BJ (cell line): ENCODE results near the gene RNF38. TPM values are rescaled to one million over a fixed set of nuclear protein-coding genes. Genes with fewer than 3 reads are reported as not detected.

Source experiments
- CTCF ChIA-PET: fragments of 350-600 bp; formaldehyde crosslinking; extraction: SDS; loops from one replicate; lab custom pipeline; 2021; ENCODE audit warnings: antibody characterized with exemption, inconsistent platforms; lab: Yijun Ruan, JAX
- POLR2A ChIA-PET: fragments of 300-600 bp; sonication (Branson Sonifier 250); formaldehyde crosslinking; extraction: SDS; loops from one replicate; lab custom pipeline; 2021; ENCODE audit warnings: antibody characterized with exemption; lab: Charles Lee
- DNase-seq: peaks from one replicate; pipeline ENCODE4 v3.0.0-alpha.2; 2011; ENCODE audit warnings: low read depth
- H3K27me3 ChIP-seq: 2 replicates; pipeline ENCODE4 v1.6.0; 2011; ENCODE audit warnings: low read length; ENCODE audit not compliant: control insufficient read depth, insufficient read depth
- H3K36me3 ChIP-seq: 2 replicates; pipeline ENCODE4 v1.5.1; 2011; ENCODE audit warnings: low read length; ENCODE audit not compliant: control insufficient read depth, insufficient read depth
- H3K4me3 ChIP-seq: 2 replicates; pipeline ENCODE4 v1.5.1; 2011; ENCODE audit warnings: low read depth, mild to moderate bottlenecking, control low read depth, low read length
- polyA plus RNA-seq: library from polyadenylated mRNA; depleted of rRNA; stranded (reverse); fragments of >200 nt; gene quantifications from 2 replicates; pipeline ENCODE4 v1.2.3, GENCODE V29; 2011; rRNA removed
- TF ChIP-seq, protein P1 (sequence below): IDR thresholded peaks from 2 replicates; pipeline ENCODE4 v1.5.1; 2011; ENCODE audit warnings: low read depth, mild to moderate bottlenecking, control low read depth, inconsistent platforms, low read length, moderate library complexity; ENCODE audit not compliant: insufficient read depth

RNF38 gene
- polyA plus RNA-seq, 1 experiment: 20.0 TPM

DNA sequence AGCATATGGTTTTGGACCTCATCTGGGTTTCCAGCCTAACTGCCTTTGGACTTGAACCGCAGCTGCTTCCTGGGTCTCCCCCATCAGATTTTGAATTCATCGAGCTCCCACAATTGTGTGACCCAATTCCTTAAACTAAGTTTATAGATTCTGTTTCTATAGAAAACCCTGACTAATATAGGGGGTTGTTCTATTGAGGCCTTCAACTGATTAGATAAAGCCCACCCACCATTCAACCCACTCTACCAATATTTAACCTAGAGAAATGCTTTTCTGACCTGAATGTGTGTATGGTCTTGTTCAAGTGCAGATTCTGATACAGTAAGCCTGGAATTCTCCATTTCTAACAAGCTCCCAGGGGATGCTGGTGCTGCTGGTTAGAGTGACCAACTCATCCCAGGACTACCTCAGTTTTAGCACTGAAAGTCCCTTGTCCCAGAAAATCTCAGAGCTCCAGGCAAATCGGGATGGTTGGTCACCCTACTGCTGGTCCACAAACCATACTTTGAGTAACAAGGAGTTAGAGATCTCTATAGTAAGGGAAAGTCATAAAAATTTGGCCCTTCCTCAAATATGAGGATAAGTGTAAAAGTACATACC lies 110.1 kb downstream of the RNF38 start:
- CTCF ChIA-PET: interaction anchor here (1.2 kb wide), 1 partner anchor 296 kb away, joined by 3 read pairs; no protein-coding TSS in a partner anchor
- POLR2A ChIA-PET: no interaction called here

DNA sequence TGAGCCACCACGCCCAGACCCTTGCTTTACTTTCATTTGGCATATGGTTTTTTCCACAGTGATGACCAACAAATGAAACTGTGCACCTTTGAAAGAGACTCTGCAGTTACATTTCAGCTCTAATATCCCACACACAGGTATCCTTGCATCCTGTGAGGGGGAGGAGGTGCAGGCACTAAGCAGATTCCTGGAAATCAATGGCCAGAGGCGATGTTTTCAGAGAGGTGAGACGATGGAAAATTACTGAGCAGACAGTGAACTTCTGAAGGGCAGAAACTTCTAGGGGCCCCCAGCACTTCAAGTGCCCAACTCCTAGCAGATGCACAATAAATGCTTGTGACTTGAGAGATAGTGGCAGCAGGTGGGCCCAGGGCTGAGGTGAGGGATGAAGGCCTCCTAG lies 112.0 kb downstream of the RNF38 start:
- no peak overlapping the region for H3K4me3 ChIP-seq
- no peaks in the 10 kb centered on the region for H3K36me3 ChIP-seq
- POLR2A ChIA-PET: no interaction called here
- DNase-seq: no peak
- H3K27me3 ChIP-seq: no peaks in the 10 kb centered on the region
- CTCF ChIA-PET: interaction anchor here (0.6 kb wide), 1 partner anchor 1058 kb away, joined by 3 read pairs; no protein-coding TSS in a partner anchor
- TF ChIP-seq, protein P1, sequence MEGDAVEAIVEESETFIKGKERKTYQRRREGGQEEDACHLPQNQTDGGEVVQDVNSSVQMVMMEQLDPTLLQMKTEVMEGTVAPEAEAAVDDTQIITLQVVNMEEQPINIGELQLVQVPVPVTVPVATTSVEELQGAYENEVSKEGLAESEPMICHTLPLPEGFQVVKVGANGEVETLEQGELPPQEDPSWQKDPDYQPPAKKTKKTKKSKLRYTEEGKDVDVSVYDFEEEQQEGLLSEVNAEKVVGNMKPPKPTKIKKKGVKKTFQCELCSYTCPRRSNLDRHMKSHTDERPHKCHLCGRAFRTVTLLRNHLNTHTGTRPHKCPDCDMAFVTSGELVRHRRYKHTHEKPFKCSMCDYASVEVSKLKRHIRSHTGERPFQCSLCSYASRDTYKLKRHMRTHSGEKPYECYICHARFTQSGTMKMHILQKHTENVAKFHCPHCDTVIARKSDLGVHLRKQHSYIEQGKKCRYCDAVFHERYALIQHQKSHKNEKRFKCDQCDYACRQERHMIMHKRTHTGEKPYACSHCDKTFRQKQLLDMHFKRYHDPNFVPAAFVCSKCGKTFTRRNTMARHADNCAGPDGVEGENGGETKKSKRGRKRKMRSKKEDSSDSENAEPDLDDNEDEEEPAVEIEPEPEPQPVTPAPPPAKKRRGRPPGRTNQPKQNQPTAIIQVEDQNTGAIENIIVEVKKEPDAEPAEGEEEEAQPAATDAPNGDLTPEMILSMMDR: no peak

More for the DNA sequence above, 110.1 kb downstream of the RNF38 start:
- H3K36me3 ChIP-seq: no peaks in the 10 kb centered on the region
- no peak overlapping the region for H3K4me3 ChIP-seq
- DNase-seq: no peak
- H3K27me3 ChIP-seq: no peaks in the 10 kb centered on the region
- TF ChIP-seq, protein P1: no peak

Other genes with a start within 250 kb of the RNF38 start
- 0.51 and 1.7 TPM in 2 replicates for gene CCIN, start 230.9 kb downstream of the RNF38 start, polyA plus RNA-seq
- gene CLTA, start 209.3 kb downstream of the RNF38 start, polyA plus RNA-seq: 197 and 212 TPM in 2 replicates
- gene GNE, start 141.8 kb downstream of the RNF38 start, polyA plus RNA-seq: 14.7 and 16.7 TPM in 2 replicates
- gene MELK, start 172.6 kb upstream of the RNF38 start, polyA plus RNA-seq: 14.7 and 21.2 TPM in 2 replicates